Ovary (tissue), 3 donors: ENCODE data around the gene EEF2K.

Source experiments
- POLR2A ChIP-seq: fragments of 450-650 bp; IDR thresholded peaks from one replicate; pipeline ENCODE4 v1.6.1; 2017; ENCODE audit warnings: antibody characterized with exemption, mild to moderate bottlenecking, moderate library complexity
- TF ChIP-seq, protein P1 (sequence below), 3 donors: fragments of 450-650 bp in 2 of 3; fragments of 200-600 bp in 1 of 3; IDR thresholded peaks; one replicate each; pipeline versions ENCODE4 v1.5.1 to v1.8.0; 2016 to 2022; ENCODE audit warnings: antibody characterized with exemption in 3 of 3, mild to moderate bottlenecking in 1 of 3
- donor health status: DM: no; HTN: no; CAD: no.

DNA sequence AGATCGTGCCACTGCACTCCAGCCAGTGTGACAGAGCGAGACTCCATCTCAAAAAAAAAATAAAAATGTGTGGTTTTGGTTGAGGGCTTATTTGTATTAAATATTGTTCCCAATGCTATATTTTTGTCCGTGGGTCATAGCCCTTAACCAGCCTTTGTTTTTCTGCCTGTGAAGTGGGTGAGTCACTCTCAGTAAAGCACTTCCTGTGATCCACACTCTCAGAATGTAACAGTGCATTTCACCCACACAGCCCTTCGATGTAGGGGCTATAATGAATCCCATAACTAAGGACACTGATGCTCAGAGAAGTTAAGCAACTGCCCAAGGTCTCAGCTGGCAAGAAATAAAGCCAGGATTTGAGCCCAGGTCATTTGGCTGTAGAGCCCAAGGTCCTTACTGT, 56.4 kb downstream of the EEF2K start:
- TF ChIP-seq, protein P1, sequence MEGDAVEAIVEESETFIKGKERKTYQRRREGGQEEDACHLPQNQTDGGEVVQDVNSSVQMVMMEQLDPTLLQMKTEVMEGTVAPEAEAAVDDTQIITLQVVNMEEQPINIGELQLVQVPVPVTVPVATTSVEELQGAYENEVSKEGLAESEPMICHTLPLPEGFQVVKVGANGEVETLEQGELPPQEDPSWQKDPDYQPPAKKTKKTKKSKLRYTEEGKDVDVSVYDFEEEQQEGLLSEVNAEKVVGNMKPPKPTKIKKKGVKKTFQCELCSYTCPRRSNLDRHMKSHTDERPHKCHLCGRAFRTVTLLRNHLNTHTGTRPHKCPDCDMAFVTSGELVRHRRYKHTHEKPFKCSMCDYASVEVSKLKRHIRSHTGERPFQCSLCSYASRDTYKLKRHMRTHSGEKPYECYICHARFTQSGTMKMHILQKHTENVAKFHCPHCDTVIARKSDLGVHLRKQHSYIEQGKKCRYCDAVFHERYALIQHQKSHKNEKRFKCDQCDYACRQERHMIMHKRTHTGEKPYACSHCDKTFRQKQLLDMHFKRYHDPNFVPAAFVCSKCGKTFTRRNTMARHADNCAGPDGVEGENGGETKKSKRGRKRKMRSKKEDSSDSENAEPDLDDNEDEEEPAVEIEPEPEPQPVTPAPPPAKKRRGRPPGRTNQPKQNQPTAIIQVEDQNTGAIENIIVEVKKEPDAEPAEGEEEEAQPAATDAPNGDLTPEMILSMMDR (IDR thresholded peaks at IDR 0.05): no peak
- no peak for TF ChIP-seq POLR2A
